Activated CD8-positive, alpha-beta memory T cell treated with anti-CD3 and anti-CD28 coated beads, Interleukin-2, amount 50 U/mL, for 1 hour (primary cell): ENCODE data around the gene DOCK1.

Experiments used
- DNase-seq: peaks from one replicate; pipeline ENCODE4 v3.0.0-alpha.2; 2020; ENCODE audit errors: extremely low read depth

The DOCK1 gene

DNA sequence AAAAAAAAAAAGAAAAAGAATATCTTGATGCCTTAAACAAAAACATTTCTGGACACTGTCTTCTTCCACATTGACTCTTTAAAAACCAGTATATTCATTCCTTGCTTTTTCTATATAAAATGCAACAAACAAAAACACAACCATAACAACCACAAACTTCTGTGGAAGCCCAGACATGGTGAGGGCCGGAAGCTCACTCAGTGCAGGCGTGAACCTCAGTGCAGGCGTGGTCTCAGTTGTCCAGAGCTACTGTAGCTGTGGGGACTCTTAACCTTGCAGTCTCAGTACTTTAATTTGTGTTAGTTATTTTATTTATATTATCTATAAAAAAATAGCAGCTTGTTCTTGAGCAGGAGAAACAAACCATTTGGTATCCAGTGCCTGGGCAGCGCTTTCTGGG, 131.8 kb downstream of the DOCK1 start:
- DNase-seq = no peak

DNA sequence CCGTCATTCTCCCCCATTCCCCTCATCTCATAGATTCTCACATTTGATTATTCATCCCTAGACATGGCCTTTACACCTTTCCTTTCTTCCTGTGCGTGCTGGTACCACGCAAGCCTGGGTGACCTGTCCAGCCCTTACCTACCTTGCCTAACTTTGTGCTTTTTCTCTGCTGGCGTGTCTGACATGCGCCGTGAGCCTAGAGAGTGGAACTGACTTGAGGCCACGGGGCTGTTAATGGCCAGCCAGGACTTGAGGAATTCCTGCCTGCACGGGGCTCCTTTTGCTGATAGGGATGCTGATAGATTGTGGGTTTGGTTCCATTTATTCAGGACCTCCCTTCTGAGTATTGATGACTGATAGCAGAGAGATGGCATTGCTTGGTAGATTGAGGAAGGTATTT, 134.2 kb downstream of the DOCK1 start:
- DNase-seq = no peak

DNA sequence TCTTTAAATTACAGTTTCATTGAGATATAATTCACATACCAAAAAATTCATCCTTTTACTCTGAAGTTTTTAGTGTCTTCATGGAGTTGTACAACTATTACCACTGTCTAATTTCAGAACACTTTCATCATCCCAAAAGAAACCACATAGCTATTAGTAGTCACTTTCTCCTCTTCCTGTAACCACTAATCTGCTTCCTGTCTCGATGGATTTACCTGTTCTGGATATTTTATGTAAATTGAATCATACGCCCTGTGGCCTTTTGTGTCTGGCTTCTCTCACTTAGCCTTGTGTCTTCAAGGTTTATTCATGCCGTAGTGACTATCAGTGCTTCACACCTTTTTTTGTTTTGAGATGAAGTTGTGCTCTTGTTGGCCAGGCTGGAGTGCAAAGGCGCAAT, 135.5 kb downstream of the DOCK1 start:
- DNase-seq = no peak

DNA sequence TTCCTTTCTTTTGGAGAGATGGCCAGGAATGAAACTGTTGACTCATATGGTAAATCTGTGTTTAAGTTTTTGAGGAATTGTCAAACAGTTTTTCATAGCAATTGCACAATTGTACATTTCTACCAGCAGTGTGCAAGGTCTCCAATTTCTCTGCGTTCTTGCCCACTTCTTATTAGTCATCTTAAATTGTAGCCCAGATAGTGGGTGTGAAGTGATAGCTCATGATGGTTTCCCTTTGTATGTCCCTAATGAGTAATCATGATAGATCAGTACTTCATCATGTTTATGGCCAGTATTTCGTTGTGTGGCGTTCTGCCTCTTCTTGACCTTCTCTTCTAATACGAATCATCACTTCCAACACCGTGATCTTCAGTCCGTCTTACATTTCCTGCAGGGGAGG, 136.3 kb downstream of the DOCK1 start:
- no peak for DNase-seq

DNA sequence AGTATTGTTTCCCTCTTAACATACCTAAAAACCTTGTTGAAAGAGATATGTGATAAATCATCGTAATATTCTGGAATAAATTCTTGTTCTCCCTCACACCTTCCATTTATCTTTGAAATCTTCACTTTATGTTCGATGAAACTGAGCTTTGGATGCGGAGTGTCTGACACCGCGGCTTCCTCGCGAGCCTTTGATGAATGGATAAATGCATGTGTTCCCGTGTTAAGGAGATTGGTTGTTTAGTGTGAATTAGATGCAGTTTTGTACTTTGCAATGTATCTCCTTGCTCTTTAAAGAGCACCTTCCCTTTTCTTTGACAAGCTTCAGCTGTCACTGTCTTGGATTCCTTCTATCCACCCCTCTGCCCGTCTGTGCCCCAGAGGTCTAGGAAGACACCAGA, 138.1 kb downstream of the DOCK1 start:
- no peak for DNase-seq

DNA sequence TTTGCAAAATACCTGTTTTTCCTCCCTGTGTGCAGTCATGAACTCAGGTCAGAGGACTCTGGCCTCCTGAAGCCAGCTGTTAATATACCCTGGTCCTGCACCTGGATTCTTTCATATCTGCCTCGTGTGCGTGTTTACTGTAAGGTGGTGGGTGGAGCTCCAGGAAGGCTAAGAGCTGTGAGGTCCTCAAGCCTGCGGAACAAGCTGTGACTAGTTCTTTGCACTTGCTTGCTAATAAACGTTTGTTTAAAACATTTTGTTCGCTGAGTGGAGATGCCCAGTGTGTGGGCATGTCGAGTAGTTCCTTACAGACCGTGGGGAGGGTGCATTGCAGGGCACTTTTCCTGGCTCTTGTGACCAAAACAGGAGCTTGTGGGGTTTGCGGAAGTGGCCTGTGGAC, 139.0 kb downstream of the DOCK1 start:
- no peak for DNase-seq

DNA sequence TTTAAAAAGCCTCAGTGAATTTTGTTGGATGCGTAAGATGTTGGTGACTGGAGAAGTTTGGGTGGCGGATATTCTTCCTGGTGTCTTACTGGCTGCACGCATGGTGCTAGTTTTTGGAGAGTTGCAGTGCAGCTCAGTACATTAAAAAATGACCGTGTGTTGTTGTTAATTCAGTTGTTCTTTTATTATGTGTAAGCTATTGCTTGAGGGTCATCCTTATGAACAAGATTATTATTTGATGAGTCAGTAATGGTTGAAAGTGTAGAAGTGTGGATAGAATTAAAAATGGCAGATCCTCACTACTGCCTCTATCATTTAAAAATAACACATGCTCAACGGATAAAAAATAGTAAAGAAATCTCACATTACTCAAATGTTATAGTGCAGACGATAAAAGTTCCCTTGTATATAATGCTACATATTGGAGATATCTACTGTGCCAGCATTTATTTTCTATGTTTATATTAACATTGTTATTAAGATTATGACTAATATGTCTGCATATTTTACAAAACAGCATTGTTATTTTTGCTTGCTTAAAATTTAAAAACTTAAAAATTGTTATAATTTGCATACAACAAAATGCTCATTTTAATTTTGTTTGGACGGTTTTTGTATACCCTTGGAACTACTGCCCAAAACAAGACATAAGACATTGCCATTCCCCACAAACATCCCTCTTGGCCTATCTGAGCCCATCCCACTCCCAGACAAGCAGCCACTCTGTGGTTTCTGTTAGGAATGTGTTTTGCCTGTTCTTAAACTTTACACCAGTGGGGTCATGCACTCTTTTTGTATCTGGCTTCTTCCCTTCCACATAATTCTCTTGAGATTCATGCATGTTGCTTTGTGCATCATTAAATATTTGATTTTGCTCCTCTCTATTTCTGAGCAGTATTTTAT, 142.0 kb downstream of the DOCK1 start:
- DNase-seq = no peak

DNA sequence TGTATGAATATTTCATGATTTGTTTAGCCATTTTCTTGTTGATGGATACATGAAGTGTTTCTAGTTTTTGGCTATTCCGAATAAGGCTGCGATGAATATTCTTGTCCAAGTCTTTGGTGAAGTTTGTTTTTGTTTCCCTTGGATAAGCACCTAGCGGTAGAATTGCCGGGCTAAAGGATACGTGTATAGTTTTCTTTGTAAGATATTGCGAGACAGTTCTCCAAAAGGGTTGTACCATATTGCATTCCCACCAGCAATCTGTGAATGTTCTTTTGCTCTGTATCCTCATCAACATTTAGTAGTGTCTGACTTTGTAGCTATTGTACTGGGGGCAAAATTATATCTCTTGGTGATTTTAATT, 142.6 kb downstream of the DOCK1 start:
- no peak for DNase-seq

DNA sequence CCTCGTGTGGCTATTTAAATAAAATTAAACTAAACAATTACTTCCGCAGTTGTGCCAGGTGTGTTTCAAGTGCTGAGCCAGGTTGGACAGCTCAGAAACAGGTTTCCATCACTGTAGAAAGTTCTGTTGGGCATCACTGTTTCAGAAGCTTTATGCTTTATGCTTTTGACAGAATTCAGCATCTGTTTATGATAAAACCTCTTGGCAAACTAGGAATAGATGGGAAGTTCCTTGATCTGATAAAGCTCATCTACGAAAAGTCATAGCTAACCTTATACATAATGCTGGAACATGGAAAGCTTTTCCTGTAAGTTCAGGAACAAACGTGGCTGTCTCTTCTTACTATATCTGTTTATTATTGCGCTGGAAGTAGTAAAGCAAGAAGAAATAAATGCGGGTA, 143.4 kb downstream of the DOCK1 start:
- no peak for DNase-seq

DNA sequence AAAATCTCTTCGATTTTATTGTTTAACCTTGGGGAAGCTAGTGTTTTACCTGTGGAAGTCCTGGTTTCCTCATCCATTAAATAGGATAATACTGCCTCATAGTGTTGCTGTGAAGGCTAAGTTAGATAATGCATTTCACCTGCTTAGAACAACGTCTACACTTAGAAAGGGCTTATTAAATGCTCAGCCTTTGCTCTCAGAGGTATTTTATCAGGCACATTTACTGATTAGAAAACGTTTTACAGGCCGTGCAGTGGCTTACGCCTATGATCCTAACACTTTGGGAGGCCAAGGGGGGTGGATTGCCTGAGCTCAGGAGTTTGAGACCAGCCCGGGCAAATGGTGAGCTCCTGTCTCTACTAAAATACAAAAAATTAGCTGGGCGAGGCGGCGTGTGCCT, 146.8 kb downstream of the DOCK1 start:
- no peak for DNase-seq

DNA sequence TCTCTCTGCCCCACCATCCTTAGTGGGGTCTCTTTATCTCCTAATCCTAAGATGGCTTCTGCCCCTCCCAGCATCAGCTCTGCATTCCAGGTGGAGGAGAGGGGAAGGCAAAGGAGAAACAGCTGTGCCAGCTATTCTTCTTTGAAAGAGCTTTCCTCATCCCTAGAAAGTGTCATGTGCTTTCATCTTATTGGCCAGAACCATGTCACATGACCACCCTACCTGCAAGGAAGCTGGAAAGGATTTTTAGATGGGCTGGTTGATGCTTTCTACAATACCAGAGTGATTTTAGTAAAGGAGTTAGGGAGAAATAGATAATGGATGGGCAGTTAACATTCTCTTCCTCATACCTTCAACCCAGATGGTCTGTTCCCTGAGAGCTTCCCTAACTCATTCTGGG, 150.0 kb downstream of the DOCK1 start:
- no peak for DNase-seq

DNA sequence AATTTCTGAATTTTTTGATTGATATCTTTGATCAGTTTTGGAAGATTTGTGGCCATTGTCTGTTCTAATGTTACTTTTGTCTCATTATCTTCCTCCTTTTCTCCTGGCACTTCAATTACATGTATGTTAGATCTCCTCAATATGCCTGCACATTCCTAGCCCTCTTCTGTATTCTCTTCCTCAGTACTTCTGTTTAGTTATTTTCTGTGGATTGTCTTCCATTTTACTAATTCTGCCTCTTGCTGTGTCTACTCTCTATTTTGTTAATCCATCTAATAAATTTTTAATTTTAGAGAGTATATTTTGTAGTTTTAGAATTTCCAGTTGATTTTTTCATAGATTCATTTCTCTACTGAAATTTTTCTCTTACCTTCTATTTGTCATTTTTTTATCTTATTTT, 154.1 kb downstream of the DOCK1 start:
- no peak for DNase-seq

DNA sequence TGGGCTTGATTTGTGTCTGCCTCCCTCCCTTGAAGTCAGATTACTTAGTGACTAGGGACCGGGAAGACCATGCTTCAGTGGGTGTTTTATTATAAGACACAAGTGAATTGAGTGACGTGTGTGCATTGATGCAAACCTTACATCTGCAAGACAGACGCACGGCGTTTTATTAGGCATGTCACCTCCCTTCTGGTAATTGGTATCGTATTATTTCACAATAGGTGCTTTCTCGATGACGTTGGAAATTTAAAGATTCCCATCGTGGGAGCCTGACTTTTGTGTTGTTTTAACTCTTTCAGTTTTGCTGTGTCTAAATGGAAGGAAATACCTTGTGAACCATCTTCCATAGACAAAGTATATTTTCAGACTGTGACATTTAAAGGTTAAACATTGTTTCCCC, 158.5 kb downstream of the DOCK1 start:
- no peak for DNase-seq

DNA sequence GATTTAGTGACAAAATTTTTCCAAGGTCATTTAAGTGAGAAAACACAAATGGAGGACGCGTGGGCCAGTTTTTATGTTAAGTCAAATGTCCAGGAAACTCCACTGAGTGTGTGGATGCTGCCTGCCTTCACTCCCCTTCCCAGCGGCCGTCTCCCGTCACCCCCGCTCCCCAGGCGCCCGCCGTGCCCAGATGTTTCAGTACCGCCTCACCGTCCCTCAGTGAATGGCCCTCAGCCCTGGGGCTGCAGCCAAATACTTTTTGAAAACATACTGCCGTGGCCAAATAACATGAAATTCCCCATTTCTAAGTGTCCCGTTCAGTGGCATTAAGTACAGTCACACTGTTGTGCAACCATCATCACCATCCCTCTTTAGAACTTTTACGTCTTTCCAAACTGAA, 159.2 kb downstream of the DOCK1 start:
- DNase-seq = no peak

DNA sequence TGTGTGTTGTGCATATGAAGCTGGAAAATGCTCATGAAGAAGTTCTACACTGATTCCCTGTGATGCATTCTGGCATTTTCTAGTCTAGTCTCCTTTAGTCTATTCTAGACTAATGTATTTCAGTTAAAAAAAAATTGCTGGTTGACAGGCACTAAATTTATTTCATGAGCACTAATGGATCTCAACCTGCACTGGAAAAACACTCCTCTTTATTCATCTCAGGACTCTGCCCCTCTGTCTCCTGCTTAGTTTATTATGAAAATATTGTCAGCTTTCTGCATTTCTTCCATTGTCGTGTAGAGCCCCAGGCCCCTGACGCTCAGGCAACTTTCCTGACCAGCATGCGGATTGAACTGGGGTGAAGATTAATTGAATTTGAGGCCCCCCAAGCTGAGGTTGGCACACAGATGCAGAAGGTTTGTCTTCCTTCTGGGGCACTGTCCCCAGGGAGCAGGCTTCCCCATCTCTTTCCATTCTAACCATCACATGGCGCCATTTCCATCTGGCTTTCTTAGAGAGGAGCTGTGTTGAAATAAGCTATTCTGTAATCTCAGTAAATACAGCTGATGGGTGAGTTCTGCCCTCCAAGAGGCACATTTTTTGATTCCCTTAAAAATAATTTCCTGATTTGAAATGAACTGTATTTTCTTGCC, 162.4 kb downstream of the DOCK1 start:
- DNase-seq = no peak

DNA sequence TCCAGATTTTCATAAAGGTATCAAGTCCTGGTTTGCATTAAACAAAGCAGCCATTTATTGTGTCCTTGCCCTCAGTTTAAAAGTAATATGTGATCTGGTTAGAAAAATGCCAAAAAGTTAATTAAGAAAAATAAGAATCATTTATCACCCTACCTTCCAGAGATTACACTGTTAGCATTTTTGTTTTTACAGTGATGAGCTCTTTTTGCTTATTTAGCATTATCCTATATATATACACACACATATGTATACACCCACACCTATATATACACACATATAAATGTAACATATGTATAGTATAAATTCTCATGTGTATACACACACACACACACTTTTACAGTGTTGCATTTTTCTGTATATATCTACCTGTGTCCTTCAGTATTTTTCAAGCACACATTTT, 163.3 kb downstream of the DOCK1 start:
- DNase-seq = no peak

DNA sequence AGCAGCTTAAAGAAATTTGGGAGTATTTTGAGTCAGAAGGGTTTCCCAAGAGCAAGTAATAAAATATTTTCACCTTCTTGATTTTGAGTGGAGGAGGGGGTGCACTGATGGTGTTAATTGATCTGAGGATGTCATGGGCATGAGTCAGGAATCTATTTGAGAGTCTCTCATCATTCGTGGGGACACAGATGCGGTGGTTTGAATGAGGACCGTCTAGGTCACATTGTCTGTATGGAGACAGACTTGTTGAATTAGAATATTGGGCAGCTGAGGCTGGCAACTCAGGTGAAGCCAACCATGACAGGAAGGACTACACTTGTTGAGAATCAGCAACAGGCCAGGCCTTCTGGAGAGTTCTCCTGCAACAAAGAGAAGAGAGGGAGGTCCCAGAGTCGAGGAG, 164.2 kb downstream of the DOCK1 start:
- no peak for DNase-seq

DNA sequence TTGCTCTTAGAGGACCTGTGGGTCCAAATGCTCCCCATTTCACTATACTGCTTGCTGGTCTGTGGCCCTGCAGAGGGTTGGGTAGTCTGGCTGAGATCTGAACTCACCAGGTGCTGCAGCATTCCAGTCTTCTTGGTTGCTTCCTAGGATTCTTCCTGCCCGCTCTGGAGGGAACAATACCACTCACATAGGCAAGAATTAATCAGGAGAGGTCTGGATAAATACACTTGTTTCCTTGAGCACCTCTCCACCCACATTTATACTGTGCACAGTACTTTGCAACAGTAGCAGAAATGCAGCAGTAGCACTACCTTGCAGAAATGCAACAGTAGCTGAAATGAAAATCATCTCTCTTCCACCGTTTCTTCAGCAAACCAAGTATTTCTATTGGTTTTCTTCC, 165.9 kb downstream of the DOCK1 start:
- no peak for DNase-seq

DNA sequence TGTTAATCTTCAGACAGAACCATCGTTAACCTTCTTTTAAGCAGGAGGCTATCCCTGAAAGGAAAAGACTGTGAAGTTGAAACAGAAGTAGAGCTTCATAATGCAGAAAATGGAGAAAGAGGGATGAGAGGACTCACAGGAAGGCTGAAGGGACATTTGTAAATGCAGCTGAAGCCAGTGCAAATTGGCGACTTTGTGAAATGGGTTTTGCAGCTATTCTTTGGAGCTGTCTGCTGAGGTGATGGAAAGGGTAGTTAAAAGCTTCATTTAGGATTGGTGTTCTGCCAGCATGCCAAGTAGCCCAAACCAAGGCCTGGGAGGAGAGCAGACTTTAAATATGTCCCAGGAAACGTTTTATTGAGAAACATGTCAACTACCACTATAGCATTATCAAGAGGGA, 168.4 kb downstream of the DOCK1 start:
- DNase-seq = no peak

DNA sequence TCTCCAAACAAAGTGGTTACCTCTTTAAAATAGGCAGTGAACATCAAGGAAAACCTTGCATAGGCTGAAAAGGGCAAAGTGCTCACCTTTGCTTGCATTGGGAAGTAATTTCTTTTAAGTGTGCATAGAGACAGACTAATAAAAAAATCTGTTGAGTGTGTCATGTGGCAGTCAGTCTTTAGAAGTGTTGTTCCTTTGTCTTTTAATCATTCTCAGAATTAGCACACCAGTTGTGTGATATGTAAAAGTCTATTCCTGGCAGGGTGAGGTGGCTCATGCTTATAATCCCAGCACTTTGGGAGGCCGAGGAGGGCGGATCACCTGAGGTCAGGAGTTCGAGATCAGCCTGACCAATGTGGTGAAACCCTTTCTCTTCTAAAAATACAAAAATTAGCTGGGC, 174.2 kb downstream of the DOCK1 start:
- DNase-seq = no peak

DNA sequence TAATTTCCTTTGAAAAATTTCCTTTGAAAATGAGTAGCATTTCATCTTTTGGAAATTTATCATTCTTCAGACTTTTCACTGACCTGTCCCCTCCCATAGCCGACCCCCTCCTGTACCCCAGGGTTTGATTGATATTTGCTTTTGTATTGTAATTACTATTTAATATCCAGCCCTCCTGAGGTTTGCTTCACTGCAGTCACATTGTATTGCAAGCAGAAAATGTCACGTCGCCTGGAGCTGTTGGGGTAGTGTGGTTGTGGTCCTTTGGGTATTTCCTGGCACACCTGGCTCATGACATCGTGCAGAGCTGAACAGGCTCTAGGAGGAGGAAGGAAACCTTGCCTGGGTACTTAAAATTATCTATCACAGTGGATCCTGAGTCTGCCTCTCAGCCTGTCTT, 175.1 kb downstream of the DOCK1 start:
- no peak for DNase-seq

DNA sequence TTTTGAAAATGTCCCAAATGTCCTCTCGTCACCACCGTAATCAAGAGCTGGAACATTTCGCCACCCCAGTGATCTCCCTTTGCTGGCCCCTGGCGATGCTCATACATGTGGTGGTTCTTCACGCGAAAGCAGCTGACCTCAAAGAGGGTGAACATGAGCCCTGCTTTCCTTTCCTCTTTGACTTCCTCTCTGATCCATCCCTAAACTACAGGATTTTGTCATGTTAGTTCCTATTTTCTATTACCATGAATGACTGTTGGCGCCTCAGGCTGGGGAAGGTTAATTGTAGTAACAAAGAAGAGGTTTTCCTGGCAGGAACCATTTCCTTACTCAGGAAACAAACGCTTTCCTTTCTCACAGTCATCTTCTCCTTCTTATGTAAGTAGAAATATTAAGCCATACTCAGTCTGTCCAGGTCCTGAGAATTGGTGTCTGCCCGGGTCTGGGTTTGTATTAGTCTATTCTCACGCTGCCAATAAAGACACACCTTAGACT, 176.7 kb downstream of the DOCK1 start:
- no peak for DNase-seq

DNA sequence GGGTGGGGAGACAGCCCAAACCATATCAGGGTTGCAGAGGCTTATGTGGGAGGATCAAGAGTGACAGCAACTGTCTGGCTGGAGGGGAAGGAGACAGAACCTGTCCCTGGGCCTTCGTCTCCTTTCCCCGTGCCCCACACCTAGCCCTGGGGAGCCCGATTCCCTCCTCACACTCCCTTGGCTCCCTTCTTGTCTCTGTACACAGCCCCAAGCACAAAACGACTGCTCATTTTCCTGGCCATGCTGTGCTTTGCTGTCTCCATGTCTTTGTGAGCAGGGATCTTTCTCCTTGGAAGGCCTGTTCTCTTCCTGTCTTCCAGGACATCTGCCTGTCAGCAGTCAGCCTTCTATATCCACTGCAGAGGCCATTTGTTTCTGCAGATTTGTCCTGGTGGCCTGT, 177.4 kb downstream of the DOCK1 start:
- DNase-seq = no peak

DNA sequence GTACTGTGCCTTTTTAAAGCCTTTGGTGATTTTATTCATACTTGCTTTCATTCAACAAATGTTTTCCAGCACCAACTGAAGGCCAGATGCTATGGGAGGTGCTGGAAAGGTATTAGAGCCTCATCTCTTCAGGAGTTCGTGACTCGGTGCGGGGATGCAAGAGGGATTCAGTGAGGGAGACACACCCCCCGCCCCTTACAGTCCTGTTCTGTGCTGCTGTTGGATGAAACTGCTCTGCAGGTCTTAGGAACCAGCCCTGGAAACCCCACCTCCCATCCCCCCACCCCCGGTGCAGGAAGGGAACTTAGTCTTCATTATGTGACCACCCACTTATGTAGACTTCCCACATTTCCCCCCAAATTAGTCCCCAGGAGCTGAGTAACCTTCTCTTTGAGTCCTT, 180.7 kb downstream of the DOCK1 start:
- no peak for DNase-seq
